Kidney (tissue), 14 donors: ENCODE measurements around the gene CCS. TPM values are rescaled to one million over a fixed set of nuclear protein-coding genes. Genes with fewer than 3 reads are reported as not detected.
A peak's percentile ranks its signal among the peaks of the same experiment; 100 is the strongest.

ENCODE experiments used
- DNase-seq, 5 donors: peaks; one replicate each; pipeline ENCODE4 v3.0.0-alpha.2; 2013 to 2020
- FAIRE-seq: peaks from 2 replicates; lab custom pipeline; 2012; peaks lifted over from hg19 to GRCh38; lab: Jason Lieb, UNC
- H3K27ac ChIP-seq, 2 donors: one replicate each; pipeline ENCODE4 v1.7.0; 2013; ENCODE audit warnings: low read depth in 2 of 2, low read length in 2 of 2, inconsistent platforms in 1 of 2
- H3K27me3 ChIP-seq: one replicate; pipeline ENCODE4 v1.7.1; 2013; ENCODE audit warnings: low read length, inconsistent platforms; ENCODE audit not compliant: control insufficient read depth, insufficient read depth
- H3K36me3 ChIP-seq, 3 donors: one replicate each; pipeline versions ENCODE4 v1.7.0 to v1.7.1; 2013; ENCODE audit warnings: low read length in 3 of 3, control low read depth in 1 of 3, inconsistent platforms in 1 of 3; ENCODE audit not compliant: insufficient read depth in 3 of 3, control insufficient read depth in 2 of 3
- H3K4me1 ChIP-seq, 3 donors: one replicate each; pipeline versions ENCODE4 v1.7.0 to v1.7.1; 2013; ENCODE audit warnings: low read length in 3 of 3, inconsistent platforms in 1 of 3, low read depth in 1 of 3; ENCODE audit not compliant: control insufficient read depth in 2 of 3, insufficient read depth in 2 of 3
- H3K4me3 ChIP-seq, 3 donors: one replicate each; pipeline versions ENCODE4 v1.7.0 to v1.8.1; 2013; ENCODE audit warnings: low read length in 3 of 3, control low read depth in 1 of 3, inconsistent platforms in 1 of 3
- H3K9ac ChIP-seq, 3 donors: one replicate each; pipeline versions ENCODE4 v1.7.0 to v1.7.1; 2013; ENCODE audit warnings: low read length in 3 of 3, control low read depth in 1 of 3, inconsistent platforms in 1 of 3
- H3K9me3 ChIP-seq, 3 donors: one replicate each; pipeline versions ENCODE4 v1.7.0 to v1.7.1; 2013; ENCODE audit warnings: low read length in 3 of 3, control low read depth in 1 of 3, inconsistent platforms in 1 of 3; ENCODE audit not compliant: control insufficient read depth in 2 of 3, insufficient read depth in 1 of 3
- intact Hi-C: fragments of 100-400 bp; cut with DNase I; formaldehyde crosslinking; loops from one replicate; pipeline ENCODE4 v1.11.1; 2022
- polyA plus RNA-seq: library from polyadenylated mRNA; stranded (reverse); fragments of 350-450 nt; fragmentation: Illumina TruSeq; extraction: RNeasy Lipid Tissue Mini Kit (QIAGEN cat#74804); gene quantifications from one replicate; pipeline ENCODE4 v1.2.3, GENCODE V29; 2014; ENCODE audit warnings: low read depth, low replicate concordance; ENCODE audit not compliant: insufficient read depth
- total RNA-seq: library from RNA; stranded (reverse); fragmentation: NEBNext Ultra II Directional; extraction: Animal tissue kit (Norgen Biotek cat#: 25700); gene quantifications from one replicate; pipeline ENCODE4 v1.2.1, GENCODE V29; 2021
- TF ChIP-seq, protein P1 (sequence below): IDR thresholded peaks from 3 replicates; pipeline ENCODE4 v1.5.1; 2012; ENCODE audit warnings: mild to moderate bottlenecking, moderate library complexity, borderline replicate concordance; ENCODE audit not compliant: insufficient read depth; ENCODE audit errors: extremely low read depth
- donor health status: control.
- donor health status: control.
- donor health status: control.
- donor health status: control.
- donor health status: control.
- donor health status: DM: yes; HTN: yes; CAD: no.
- donor health status: Normal renal cell carcinoma (clear cell type).

The CCS gene
- total and polyA plus RNA-seq, 2 donors from 2014 or later = 40.7 to 78.7 TPM

- peaks cover 0 to 24% (median 20%) of the 10 kb centered on the region in 3 donors for H3K4me1 ChIP-seq
- intact Hi-C loops = no loop called here
- no peaks in the 10 kb centered on the region for H3K9me3 ChIP-seq
- H3K27ac ChIP-seq = no peak overlapping the region
- H3K4me3 ChIP-seq = no peak overlapping the region
- H3K36me3 ChIP-seq = peaks cover 0 to 10% (median 9%) of the 10 kb centered on the region in 3 donors
- FAIRE-seq = no peak
- no peaks in the 10 kb centered on the region for H3K27me3 ChIP-seq
- peak in 3 of 5 donors; percentile 36 to 90 (median 48) for DNase-seq
- peak overlapping the region in 1 of 3 donors; percentile 65 for H3K9ac ChIP-seq
- TF ChIP-seq, protein P1, sequence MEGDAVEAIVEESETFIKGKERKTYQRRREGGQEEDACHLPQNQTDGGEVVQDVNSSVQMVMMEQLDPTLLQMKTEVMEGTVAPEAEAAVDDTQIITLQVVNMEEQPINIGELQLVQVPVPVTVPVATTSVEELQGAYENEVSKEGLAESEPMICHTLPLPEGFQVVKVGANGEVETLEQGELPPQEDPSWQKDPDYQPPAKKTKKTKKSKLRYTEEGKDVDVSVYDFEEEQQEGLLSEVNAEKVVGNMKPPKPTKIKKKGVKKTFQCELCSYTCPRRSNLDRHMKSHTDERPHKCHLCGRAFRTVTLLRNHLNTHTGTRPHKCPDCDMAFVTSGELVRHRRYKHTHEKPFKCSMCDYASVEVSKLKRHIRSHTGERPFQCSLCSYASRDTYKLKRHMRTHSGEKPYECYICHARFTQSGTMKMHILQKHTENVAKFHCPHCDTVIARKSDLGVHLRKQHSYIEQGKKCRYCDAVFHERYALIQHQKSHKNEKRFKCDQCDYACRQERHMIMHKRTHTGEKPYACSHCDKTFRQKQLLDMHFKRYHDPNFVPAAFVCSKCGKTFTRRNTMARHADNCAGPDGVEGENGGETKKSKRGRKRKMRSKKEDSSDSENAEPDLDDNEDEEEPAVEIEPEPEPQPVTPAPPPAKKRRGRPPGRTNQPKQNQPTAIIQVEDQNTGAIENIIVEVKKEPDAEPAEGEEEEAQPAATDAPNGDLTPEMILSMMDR = no peak
Measured at GRCh38 chr11:66595245-66595904, 2.4 kb downstream of the CCS start.

- intact Hi-C loops = no loop called here
Measured at GRCh38 chr11:66598993-66599392, 6.0 kb downstream of the CCS start.

DNA sequence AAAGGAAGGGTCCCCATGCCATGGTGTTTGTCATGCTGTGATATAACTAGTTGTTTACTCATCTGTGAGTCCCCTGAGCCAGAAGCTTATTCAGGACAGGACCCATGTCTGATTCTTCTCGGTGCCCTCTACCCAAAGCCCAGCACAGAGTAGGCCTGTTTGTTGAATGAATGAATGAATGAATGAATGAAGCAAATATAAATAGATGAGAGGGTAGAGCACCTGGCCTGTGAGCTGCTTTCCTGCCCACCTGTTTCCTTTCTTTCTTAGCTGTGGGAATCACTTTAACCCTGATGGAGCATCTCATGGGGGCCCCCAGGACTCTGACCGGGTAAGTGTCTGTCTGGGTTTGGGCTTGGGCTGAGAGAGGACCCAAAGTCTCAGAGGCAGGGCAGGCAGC is 7.2 kb downstream of the CCS start:
- TF ChIP-seq, protein P1 = no peak
- Histone ChIP-seq H3K4me1 (peaks cover 0 to 9% (median 7%) of the 10 kb centered on the region in 3 donors), H3K27ac (no peak overlapping the region), H3K27me3 (no peaks in the 10 kb centered on the region), H3K4me3 (no peak overlapping the region), H3K9me3 (no peaks in the 10 kb centered on the region), H3K36me3 (peaks cover 0 to 21% (median 11%) of the 10 kb centered on the region in 3 donors), H3K9ac (no peak overlapping the region)
- intact Hi-C loops = no loop called here
- no peak for FAIRE-seq
- DNase-seq = peak in 1 of 5 donors; percentile 11

More at GRCh38 chr11:66598993-66599392, 6.0 kb downstream of the CCS start:
- Histone ChIP-seq H3K9ac (no peak overlapping the region), H3K27me3 (no peaks in the 10 kb centered on the region), H3K36me3 (peaks cover 0 to 19% (median 9%) of the 10 kb centered on the region in 3 donors), H3K27ac (no peak overlapping the region), H3K4me1 (peaks cover 0 to 18% (median 12%) of the 10 kb centered on the region in 3 donors), H3K9me3 (no peaks in the 10 kb centered on the region), H3K4me3 (no peak overlapping the region)
- no peak for FAIRE-seq
- TF ChIP-seq, protein P1 = no peak
- no peak for DNase-seq
